GM18502 (cell line): ENCODE data around the gene SLFNL1.
A peak's percentile ranks its signal among the peaks of the same experiment; 100 is the strongest.

Experiments
- ATAC-seq: cut with Tn5 transposase; IDR thresholded peaks from one replicate; pipeline ENCODE4 v1.9.1; 2021; ENCODE audit warnings: mild to moderate bottlenecking; ENCODE audit not compliant: unreplicated experiment, poor library complexity

SLFNL1 gene

GRCh38 chr1:41022424-41022823, 899 bp upstream of the SLFNL1 start:
- ATAC-seq = no peak

GRCh38 chr1:41020654-41021053, 871 bp downstream of the SLFNL1 start:
- ATAC-seq = no peak

GRCh38 chr1:41020109-41020576, 1.4 kb downstream of the SLFNL1 start:
- ATAC-seq = no peak

- ATAC-seq = no peak
Observed at GRCh38 chr1:41019353-41019745, 2.2 kb downstream of the SLFNL1 start.

- no peak for ATAC-seq
Observed at GRCh38 chr1:41018018-41018410, 3.5 kb downstream of the SLFNL1 start.

- ATAC-seq = no peak
Observed at GRCh38 chr1:41017141-41018017, 4.1 kb downstream of the SLFNL1 start.

- ATAC-seq = no peak
Observed at GRCh38 chr1:41015897-41016470, 5.5 kb downstream of the SLFNL1 start.

- ATAC-seq = no peak
Observed at GRCh38 chr1:41015281-41015896, 6.1 kb downstream of the SLFNL1 start.

- ATAC-seq = no peak
Observed at GRCh38 chr1:41014871-41015270, 6.7 kb downstream of the SLFNL1 start.

- ATAC-seq = no peak
Observed at GRCh38 chr1:41013796-41014195, 7.7 kb downstream of the SLFNL1 start.

GRCh38 chr1:41013024-41013423, 8.5 kb downstream of the SLFNL1 start:
- ATAC-seq = no peak

GRCh38 chr1:41010345-41010744, 11.2 kb downstream of the SLFNL1 start:
- ATAC-seq = no peak

- no peak for ATAC-seq
Observed at GRCh38 chr1:41009466-41009865, 12.1 kb downstream of the SLFNL1 start.

GRCh38 chr1:41006942-41007865, 14.3 kb downstream of the SLFNL1 start:
- no peak for ATAC-seq

- ATAC-seq = no peak
Observed at GRCh38 chr1:41005876-41006275, 15.6 kb downstream of the SLFNL1 start.

GRCh38 chr1:41003640-41004220, 17.8 kb downstream of the SLFNL1 start:
- peak; percentile 99 for ATAC-seq

GRCh38 chr1:41003127-41003639, 18.3 kb downstream of the SLFNL1 start:
- ATAC-seq = no peak

- no peak for ATAC-seq
Observed at GRCh38 chr1:40998668-40999067, 22.9 kb downstream of the SLFNL1 start.

- ATAC-seq = no peak
Observed at GRCh38 chr1:40997096-40997495, 24.4 kb downstream of the SLFNL1 start.

- no peak for ATAC-seq
Observed at GRCh38 chr1:40989066-40989465, 32.5 kb downstream of the SLFNL1 start.
